Lung (tissue), 12 donors: Measurements from ENCODE around the gene IRF8. TPM values are rescaled to one million over a fixed set of nuclear protein-coding genes. Genes with fewer than 3 reads are reported as not detected.

Experiments
- ATAC-seq: fragments of 200-7000 bp; cut with Tn5 transposase; one replicate; pipeline ENCODE4 v1.9.1; 2020; ENCODE audit warnings: moderate number of reproducible peaks; ENCODE audit not compliant: insufficient read depth, low FRiP score
- DNase-seq, 3 donors: peaks; one replicate each; pipeline ENCODE4 v3.0.0-alpha.2; 2013 to 2017
- H3K27ac ChIP-seq, 2 donors: one replicate each; pipeline ENCODE4 v1.5.1; 2013; ENCODE audit warnings: mild to moderate bottlenecking in 2 of 2, moderate library complexity in 2 of 2, control low read depth in 1 of 2, inconsistent platforms in 1 of 2, low read depth in 1 of 2, low read length in 1 of 2
- H3K27me3 ChIP-seq, 3 donors: one replicate each; pipeline ENCODE4 v1.5.1; 2013; ENCODE audit warnings: low read length in 2 of 3; ENCODE audit not compliant: control insufficient read depth in 3 of 3, insufficient read depth in 3 of 3
- H3K36me3 ChIP-seq, 4 donors: one replicate each; pipeline ENCODE4 v1.5.1; 2013; ENCODE audit warnings: low read length in 4 of 4, mild to moderate bottlenecking in 1 of 4, moderate library complexity in 1 of 4; ENCODE audit not compliant: control insufficient read depth in 4 of 4, insufficient read depth in 4 of 4
- H3K4me1 ChIP-seq, 5 donors: one replicate each; pipeline ENCODE4 v1.5.1; 2013; ENCODE audit warnings: low read length in 5 of 5, mild to moderate bottlenecking in 2 of 5, moderate library complexity in 1 of 5; ENCODE audit not compliant: control insufficient read depth in 5 of 5, insufficient read depth in 5 of 5
- H3K4me3 ChIP-seq: one replicate; pipeline ENCODE4 v1.5.1; 2013; ENCODE audit warnings: mild to moderate bottlenecking, control low read depth, moderate library complexity
- H3K9ac ChIP-seq, 2 donors: one replicate each; pipeline ENCODE4 v1.5.1; 2013; ENCODE audit warnings: low read length in 2 of 2, control low read depth in 1 of 2; ENCODE audit not compliant: insufficient read depth in 1 of 2
- H3K9me3 ChIP-seq, 4 donors: one replicate each; pipeline ENCODE4 v1.5.1; 2013; ENCODE audit warnings: low read length in 3 of 4, mild to moderate bottlenecking in 1 of 4, moderate library complexity in 1 of 4; ENCODE audit not compliant: control insufficient read depth in 4 of 4, insufficient read depth in 3 of 4
- CTCF ChIP-seq: IDR thresholded peaks from 2 replicates; pipeline ENCODE4 v1.5.1; 2012; ENCODE audit warnings: mild to moderate bottlenecking; ENCODE audit errors: control extremely low read depth, extremely low read depth
- WGBS, 2 donors: extraction: QIAGEN DNeasy Blood & Tissue Kit; methylation state at CpG; one replicate each; pipeline ENCODE4 v1.1.7; 2013; 5-methylcytosine and 5-hydroxymethylcytosine counted together
- polyA plus RNA-seq, 2 donors: library from polyadenylated mRNA; stranded (reverse); fragments of 200-250 nt; gene quantifications; one replicate each; pipeline ENCODE4 v1.2.1, GENCODE V29; 2013
- total RNA-seq, 2 donors: library from RNA; depleted of rRNA in 1 of 2; stranded (reverse); fragments of >200 nt in 1 of 2; gene quantifications; one replicate each; pipeline ENCODE4 v1.2.1, GENCODE V29; 2014 to 2021
- donor health status: control.
- donor health status: control.
- donor health status: Bipolar disorder and iron deficiency.
- donor health status: healthy.
- donor health status: DM: yes; HTN: yes; CAD: no.

The IRF8 gene
- total and polyA plus RNA-seq, 4 donors = 7.3 to 48.3 (median 37.0) TPM

DNA sequence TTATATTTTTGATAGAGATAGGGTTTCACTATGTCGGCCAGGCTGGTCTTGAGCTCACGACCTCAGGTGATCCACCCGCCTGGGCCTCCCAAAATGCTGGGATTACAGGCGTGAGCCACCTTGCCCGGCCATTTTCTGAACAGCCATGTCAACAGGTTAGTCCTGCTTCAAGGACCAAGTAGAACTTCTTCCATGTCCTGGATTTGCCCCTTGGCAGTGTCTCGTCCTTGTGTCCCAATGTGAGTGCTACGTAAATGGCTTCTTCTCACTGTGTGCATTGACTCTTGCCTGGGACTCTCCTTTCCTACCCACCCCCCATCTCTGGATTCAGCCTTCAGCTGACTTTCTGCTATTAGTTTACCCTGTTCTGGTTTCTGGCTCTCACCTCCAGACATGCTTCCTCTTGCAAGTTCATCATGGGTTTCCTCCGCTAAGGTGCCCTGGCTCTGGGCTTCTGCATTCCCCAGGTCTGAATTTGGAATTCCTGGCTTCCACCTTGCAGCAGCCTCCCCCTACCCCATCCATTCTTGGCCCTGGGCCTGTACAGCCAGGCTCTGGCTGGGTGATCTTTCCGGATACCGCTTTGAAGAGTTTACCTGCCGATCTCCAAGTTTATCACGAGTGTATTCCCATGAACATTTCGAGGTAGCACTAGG is 14.0 kb upstream of the IRF8 start:
- TF ChIP-seq CTCF = no peak
- Histone ChIP-seq H3K27me3 (peaks cover 0 to 21% (median 18%) of the 10 kb centered on the region in 3 donors), H3K36me3 (no peaks in the 10 kb centered on the region), H3K27ac (no peak overlapping the region), H3K4me1 (peaks cover 0 to 4% (median 0%) of the 10 kb centered on the region in 5 donors), H3K4me3 (no peak overlapping the region), H3K9ac (no peak overlapping the region), H3K9me3 (no peaks in the 10 kb centered on the region)
- no peak for DNase-seq
- WGBS, 2 donors = 87 to 97% methylated on average over 13 of the region's 13 CpGs
- ATAC-seq = no peak

GRCh38 chr16:85885537-85885936 is 13.4 kb upstream of the IRF8 start:
- Histone ChIP-seq H3K9me3 (no peaks in the 10 kb centered on the region), H3K4me1 (peaks cover 0 to 4% (median 0%) of the 10 kb centered on the region in 5 donors), H3K9ac (no peak overlapping the region), H3K4me3 (no peak overlapping the region), H3K27ac (no peak overlapping the region), H3K27me3 (peaks cover 0 to 21% (median 18%) of the 10 kb centered on the region in 3 donors), H3K36me3 (no peaks in the 10 kb centered on the region)
- no peak for TF ChIP-seq CTCF
- no peak for DNase-seq
- WGBS, 2 donors = 79 to 82% methylated on average over 6 of the region's 6 CpGs
- no peak for ATAC-seq

DNA sequence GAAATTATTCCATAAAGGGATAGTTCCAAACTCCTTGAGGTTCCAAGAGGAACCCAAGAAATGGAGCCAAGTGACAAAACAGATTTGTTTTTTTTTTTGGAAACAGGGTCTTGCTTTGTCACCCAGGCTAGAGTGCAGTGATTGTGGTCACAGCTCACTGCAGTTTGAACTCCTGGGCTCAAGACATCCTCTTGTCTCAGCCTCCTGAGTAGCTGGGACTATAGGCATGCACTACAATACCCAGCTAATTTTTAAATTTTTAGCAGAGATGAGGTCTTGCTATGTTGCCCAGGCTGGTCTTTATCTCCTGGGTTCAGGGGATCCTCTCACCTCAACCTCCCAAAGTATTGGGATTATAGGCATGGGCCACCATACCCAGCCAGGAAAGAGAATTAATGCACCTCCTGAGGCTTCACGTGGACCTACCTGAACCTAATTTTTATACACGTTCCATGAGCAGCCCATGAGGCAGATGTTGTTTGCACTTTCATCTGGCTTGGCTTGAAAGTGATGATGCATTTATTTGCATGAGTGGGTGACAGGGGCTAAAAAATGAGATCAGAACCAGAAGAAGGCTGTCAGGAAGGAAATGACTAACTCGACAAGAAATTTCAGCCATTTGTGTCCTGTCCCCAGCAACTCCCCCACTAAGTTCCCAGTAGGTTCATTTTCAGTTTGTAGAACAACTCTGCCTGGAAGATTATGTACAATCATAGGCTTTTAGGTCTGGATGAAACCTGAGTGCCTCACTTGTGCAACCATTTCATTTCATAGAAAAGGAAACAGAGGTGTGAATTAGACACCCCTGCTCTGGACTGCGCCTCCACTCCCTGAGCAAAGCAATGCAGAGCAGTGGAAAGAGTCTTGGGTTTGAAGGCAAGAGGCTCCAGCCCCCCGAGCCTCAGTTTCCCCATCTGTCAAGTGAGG is 10.3 kb upstream of the IRF8 start:
- Histone ChIP-seq H3K4me3 (no peak overlapping the region), H3K36me3 (no peaks in the 10 kb centered on the region), H3K27me3 (peaks cover 0 to 21% (median 18%) of the 10 kb centered on the region in 3 donors), H3K9ac (no peak overlapping the region), H3K27ac (no peak overlapping the region), H3K9me3 (no peaks in the 10 kb centered on the region), H3K4me1 (peaks cover 0 to 4% (median 0%) of the 10 kb centered on the region in 5 donors)
- ATAC-seq (peak; percentile 27), DNase-seq (peak in 2 of 3 donors; percentile 28 to 48)
- 46 to 48% methylated on average over 5 of the region's 5 CpGs for WGBS, 2 donors
- TF ChIP-seq CTCF = no peak
